Prostate gland (tissue), 2 donors: Measurements from ENCODE around the gene SRXN1. TPM values are rescaled to one million over a fixed set of nuclear protein-coding genes. Genes with fewer than 3 reads are reported as not detected.
A peak's percentile ranks its signal among the peaks of the same experiment; 100 is the strongest.

Source experiments
- DNase-seq: peaks from one replicate; pipeline ENCODE4 v3.0.0-alpha.2; 2019; ENCODE audit warnings: low spot score
- H3K27ac ChIP-seq, 2 donors: fragments of 200-600 bp; sonication (generic); 2 replicates each; pipeline ENCODE4 v1.5.1; 2017 to 2019
- H3K27me3 ChIP-seq: fragments of 200-600 bp; sonication (generic); replicated peaks from 2 replicates; pipeline ENCODE4 v1.5.1; 2019; ENCODE audit not compliant: insufficient read depth
- H3K36me3 ChIP-seq, 2 donors: fragments of 200-600 bp; sonication (generic); 1 replicate in 1 of 2; 2 replicates in 1 of 2; pipeline versions ENCODE4 v1.5.1 to v1.8.1; 2017 to 2019
- H3K4me1 ChIP-seq: fragments of 200-600 bp; sonication (generic); replicated peaks from 2 replicates; pipeline ENCODE4 v1.5.1; 2019
- H3K4me3 ChIP-seq, 2 donors: fragments of 200-600 bp; sonication (generic); 2 replicates each; pipeline ENCODE4 v1.5.1; 2017 to 2019
- H3K9me3 ChIP-seq: fragments of 200-600 bp; sonication (generic); 2 replicates; pipeline ENCODE4 v1.5.1; 2017
- POLR2A ChIP-seq: fragments of 450-650 bp; IDR thresholded peaks from one replicate; pipeline ENCODE4 v1.6.1; 2016; ENCODE audit warnings: antibody characterized with exemption, mild to moderate bottlenecking
- POLR2AphosphoS5 ChIP-seq: sonication (generic); formaldehyde crosslinking; IDR thresholded peaks from one replicate; pipeline ENCODE4 v1.6.1; 2017; ENCODE audit warnings: antibody characterized with exemption
- WGBS: methylation state at CpG from one replicate; pipeline ENCODE4 v1.1.5; 2018; 5-methylcytosine and 5-hydroxymethylcytosine counted together
- intact Hi-C: fragments of 100-400 bp; cut with DNase I; formaldehyde crosslinking; loops from one replicate; pipeline ENCODE4 v1.14.2; 2022
- total RNA-seq, 2 donors: library from RNA; depleted of rRNA; stranded (reverse); fragments of >200 nt; gene quantifications; one replicate each; pipeline ENCODE4 v1.1.0, GENCODE V29; 2016
- TF ChIP-seq, protein P1 (sequence below), 4 experiments: fragments of 200-600 bp in 2 of 4; fragments of 450-650 bp in 2 of 4; sonication (generic) in 2 of 4; IDR thresholded peaks; 1 replicate in 3 of 4; 2 replicates in 1 of 4; pipeline ENCODE4 v1.5.1; 2016 to 2019; ENCODE audit warnings: antibody characterized with exemption in 4 of 4, mild to moderate bottlenecking in 2 of 4, moderate library complexity in 2 of 4

Gene SRXN1
- total RNA-seq, 2 donors from 2014 or later = 33.6 to 41.4 TPM

DNA sequence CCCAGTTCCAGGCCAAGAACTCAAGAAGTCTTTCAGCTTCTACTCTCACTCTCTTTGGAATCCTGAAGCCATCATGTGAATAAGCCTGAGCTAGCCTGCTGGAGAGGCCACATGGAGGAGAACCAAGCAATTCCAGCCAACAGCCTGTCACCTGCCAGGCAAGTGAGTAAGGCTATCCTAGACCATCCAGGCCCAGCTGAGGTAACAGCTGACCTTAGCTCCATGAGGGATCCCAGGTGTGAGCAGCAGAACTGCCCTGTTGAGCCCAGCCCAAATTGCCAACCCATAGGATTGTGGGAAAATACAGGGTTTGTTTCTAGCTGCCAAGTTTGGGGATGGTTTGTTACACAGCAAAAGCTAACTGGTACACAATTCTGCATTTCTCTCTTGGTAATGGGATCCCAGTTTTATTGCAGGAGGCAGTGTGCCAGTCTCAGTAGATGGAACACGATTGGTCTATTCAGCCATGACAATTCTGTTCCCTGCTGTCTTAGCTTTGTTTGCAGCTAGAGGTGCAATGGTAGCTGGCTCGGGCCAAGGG is 5.5 kb downstream of the SRXN1 start:
- DNase-seq = no peak
- H3K27ac ChIP-seq = no peak overlapping the region
- H3K27me3 ChIP-seq = no peaks in the 10 kb centered on the region
- H3K36me3 ChIP-seq = peaks cover 6 to 16% of the 10 kb centered on the region in 2 donors
- intact Hi-C loops = loop anchor here (5.0 kb wide), 2 partner anchors 85 to 290 kb away; no protein-coding TSS in a partner anchor
- WGBS = 94% methylated on average over 2 of the region's 2 CpGs
- peaks cover 4% of the 10 kb centered on the region for H3K4me1 ChIP-seq
- TF ChIP-seq POLR2AphosphoS5 (no peak), POLR2A (no peak)
- TF ChIP-seq, protein P1, sequence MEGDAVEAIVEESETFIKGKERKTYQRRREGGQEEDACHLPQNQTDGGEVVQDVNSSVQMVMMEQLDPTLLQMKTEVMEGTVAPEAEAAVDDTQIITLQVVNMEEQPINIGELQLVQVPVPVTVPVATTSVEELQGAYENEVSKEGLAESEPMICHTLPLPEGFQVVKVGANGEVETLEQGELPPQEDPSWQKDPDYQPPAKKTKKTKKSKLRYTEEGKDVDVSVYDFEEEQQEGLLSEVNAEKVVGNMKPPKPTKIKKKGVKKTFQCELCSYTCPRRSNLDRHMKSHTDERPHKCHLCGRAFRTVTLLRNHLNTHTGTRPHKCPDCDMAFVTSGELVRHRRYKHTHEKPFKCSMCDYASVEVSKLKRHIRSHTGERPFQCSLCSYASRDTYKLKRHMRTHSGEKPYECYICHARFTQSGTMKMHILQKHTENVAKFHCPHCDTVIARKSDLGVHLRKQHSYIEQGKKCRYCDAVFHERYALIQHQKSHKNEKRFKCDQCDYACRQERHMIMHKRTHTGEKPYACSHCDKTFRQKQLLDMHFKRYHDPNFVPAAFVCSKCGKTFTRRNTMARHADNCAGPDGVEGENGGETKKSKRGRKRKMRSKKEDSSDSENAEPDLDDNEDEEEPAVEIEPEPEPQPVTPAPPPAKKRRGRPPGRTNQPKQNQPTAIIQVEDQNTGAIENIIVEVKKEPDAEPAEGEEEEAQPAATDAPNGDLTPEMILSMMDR (IDR thresholded peaks at IDR 0.05) = no peak
- no peak overlapping the region for H3K4me3 ChIP-seq
- no peaks in the 10 kb centered on the region for H3K9me3 ChIP-seq

DNA sequence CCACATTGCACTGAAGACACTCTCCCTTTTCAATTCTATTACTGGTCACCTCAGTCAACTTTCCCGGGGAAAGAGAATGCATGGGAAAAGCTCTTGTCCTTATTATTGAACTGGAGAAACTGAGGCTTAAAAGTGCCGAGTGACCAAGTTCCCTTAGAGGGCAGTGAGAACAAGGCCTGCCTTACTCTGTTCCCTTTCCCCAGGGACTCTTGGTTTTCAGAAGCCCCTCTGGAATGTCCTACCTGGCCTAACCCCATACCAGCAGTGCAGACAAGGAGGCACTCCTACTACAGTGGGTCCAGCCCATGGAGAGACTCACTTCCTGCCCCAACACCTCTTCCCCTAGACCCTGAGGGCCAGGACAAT is 6.1 kb downstream of the SRXN1 start:
- intact Hi-C loops = loop anchor here (5.0 kb wide), 2 partner anchors 85 to 290 kb away; no protein-coding TSS in a partner anchor
- no peak overlapping the region for H3K4me3 ChIP-seq
- no peaks in the 10 kb centered on the region for H3K9me3 ChIP-seq
- H3K27ac ChIP-seq = no peak overlapping the region
- peaks cover 6 to 16% of the 10 kb centered on the region in 2 donors for H3K36me3 ChIP-seq
- DNase-seq = no peak
- TF ChIP-seq, protein P1 (IDR thresholded peaks at IDR 0.05) = no peak
- TF ChIP-seq POLR2A (no peak), POLR2AphosphoS5 (no peak)
- WGBS = 91% methylated on average over 2 of the region's 2 CpGs
- no peaks in the 10 kb centered on the region for H3K27me3 ChIP-seq
- H3K4me1 ChIP-seq = no peaks in the 10 kb centered on the region

DNA sequence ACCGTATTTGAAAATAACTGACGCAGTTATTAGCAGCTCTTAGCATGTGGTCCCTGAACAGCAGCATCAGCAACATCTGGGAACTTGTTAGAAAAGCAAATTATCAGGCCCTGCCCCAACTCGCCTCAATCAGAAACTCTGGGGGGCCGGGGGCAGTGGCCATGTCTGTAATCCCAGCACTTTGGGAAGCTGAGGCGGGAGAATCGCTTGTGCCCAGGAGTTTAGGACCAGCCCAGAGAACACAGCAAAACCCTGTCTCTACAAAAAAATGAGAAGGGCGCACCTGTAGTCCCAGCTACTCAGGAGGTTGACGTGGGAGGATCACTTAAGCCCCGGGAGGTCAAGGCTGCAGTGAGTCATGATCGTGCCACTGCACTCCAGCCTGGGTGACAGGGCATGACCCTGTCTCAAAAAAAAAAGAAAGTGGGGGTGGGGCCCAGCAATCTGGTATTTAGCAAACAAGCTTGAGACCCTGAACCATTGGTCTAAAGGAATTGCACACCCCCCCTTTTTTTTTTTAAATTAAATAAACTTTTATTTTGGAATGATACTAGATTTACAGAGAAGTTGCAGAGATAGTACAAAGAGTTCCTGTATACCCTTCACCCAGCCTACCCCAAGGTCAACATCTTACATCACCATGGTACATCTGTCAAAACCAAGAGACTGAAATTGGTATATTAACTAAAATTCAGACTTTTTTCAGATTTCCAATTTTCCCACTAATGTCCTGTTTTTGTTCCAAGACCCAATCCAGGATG is 6.7 kb downstream of the SRXN1 start:
- Histone ChIP-seq H3K27me3 (no peaks in the 10 kb centered on the region), H3K36me3 (peaks cover 6 to 16% of the 10 kb centered on the region in 2 donors), H3K4me3 (no peak overlapping the region), H3K9me3 (no peaks in the 10 kb centered on the region), H3K4me1 (no peaks in the 10 kb centered on the region), H3K27ac (no peak overlapping the region)
- intact Hi-C loops = loop anchor here (5.0 kb wide), 2 partner anchors 84 to 289 kb away; no protein-coding TSS in a partner anchor
- no peak for DNase-seq
- 78% methylated on average over 10 of the region's 10 CpGs for WGBS
- TF ChIP-seq, protein P1 (IDR thresholded peaks at IDR 0.05) = no peak
- TF ChIP-seq POLR2AphosphoS5 (no peak), POLR2A (no peak)

DNA sequence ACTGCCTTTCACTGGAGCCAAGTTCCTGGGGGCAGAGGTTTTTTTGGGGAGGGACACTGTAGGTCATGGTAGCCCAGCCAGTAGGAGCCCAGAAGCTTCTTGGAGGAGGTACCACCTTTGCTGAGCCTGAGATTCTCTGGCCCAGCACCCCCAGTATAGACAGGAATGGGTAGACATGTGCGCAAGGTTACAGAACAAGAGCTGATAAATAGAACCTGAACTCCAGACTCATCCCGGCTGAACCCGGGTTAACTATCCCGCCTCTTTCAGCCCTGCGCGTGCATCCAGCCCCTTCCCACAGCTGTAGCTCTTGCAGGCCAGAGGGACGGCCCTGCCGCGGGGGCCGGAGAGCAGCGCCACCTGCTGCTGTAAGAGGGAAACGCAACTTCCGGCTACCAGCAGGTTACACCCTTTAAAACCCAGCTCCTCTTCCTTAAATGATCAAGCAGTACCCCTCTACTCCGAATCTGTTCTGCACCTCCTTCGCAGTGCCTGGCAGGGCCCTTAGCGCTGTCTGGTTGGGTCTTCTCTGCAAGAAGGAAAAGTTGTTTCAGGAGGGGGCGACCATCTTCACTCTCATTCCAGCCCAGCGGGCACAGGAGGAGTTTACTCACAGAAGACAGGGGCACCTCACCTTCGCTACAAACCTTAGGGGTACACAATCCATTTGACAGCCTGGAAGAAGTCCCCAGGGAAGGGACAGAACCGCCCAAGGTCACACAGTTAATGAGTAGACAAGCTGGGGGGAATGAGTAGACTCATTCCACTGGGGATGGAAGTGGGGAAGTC is 7.5 kb downstream of the SRXN1 start:
- Histone ChIP-seq H3K27ac (no peak overlapping the region), H3K27me3 (no peaks in the 10 kb centered on the region), H3K4me1 (no peaks in the 10 kb centered on the region), H3K36me3 (peaks cover 6 to 16% of the 10 kb centered on the region in 2 donors), H3K4me3 (no peak overlapping the region), H3K9me3 (no peaks in the 10 kb centered on the region)
- intact Hi-C loops = loop anchor here (5.0 kb wide), 2 partner anchors 83 to 288 kb away; no protein-coding TSS in a partner anchor
- peak; percentile 25 for DNase-seq
- TF ChIP-seq POLR2A = no peak
- TF ChIP-seq, protein P1 (IDR thresholded peaks at IDR 0.05) = peak; percentile 67 to 85 (median 84)
- TF ChIP-seq POLR2AphosphoS5 = peak; percentile 34
- 18% methylated on average over 20 of the region's 20 CpGs for WGBS
